Activated CD8-positive, alpha-beta T cell treated with anti-CD3 and anti-CD28 coated beads for 36 hours (primary cell): ENCODE data around the gene P2RX4. TPM values are rescaled to one million over a fixed set of nuclear protein-coding genes. Genes with fewer than 3 reads are reported as not detected.

Source experiments
- ATAC-seq: fragments of 200-7000 bp; cut with Tn5 transposase; one replicate; pipeline ENCODE4 v1.10.0; 2021; ENCODE audit warnings: mild to moderate bottlenecking, moderate library complexity
- CTCF ChIA-PET: fragments of 350-600 bp; sonication (Branson Sonifier 250); formaldehyde crosslinking; loops from one replicate; lab custom pipeline; 2021; ENCODE audit warnings: antibody characterized with exemption; lab: Charles Lee
- POLR2A ChIA-PET: fragments of 350-600 bp; sonication (Branson Sonifier 250); formaldehyde crosslinking; loops from one replicate; lab custom pipeline; 2021; ENCODE audit warnings: antibody characterized with exemption; lab: Charles Lee
- DNase-seq: peaks from one replicate; pipeline ENCODE4 v3.0.0-alpha.2; 2020
- H3K27ac Mint-ChIP-seq: one replicate; pipeline ENCODE4 v1.8.0; 2021; ENCODE audit warnings: mild to moderate bottlenecking, mixed read lengths
- H3K27me3 Mint-ChIP-seq: one replicate; pipeline ENCODE4 v1.8.0; 2021; ENCODE audit warnings: mixed read lengths
- H3K36me3 Mint-ChIP-seq: one replicate; pipeline ENCODE4 v1.8.0; 2021; ENCODE audit warnings: low read depth, mixed read lengths
- H3K4me1 Mint-ChIP-seq: one replicate; pipeline ENCODE4 v1.8.0; 2021; ENCODE audit warnings: low read depth, mixed read lengths
- H3K4me3 Mint-ChIP-seq: one replicate; pipeline ENCODE4 v1.8.0; 2021; ENCODE audit warnings: mild to moderate bottlenecking, moderate library complexity, mixed read lengths
- H3K9me3 Mint-ChIP-seq: one replicate; pipeline ENCODE4 v1.8.0; 2021; ENCODE audit warnings: mixed read lengths
- CTCF ChIP-seq: fragments of 200-600 bp; IDR thresholded peaks from one replicate; pipeline ENCODE4 v1.8.0; 2022; ENCODE audit warnings: antibody characterized with exemption, mild to moderate bottlenecking
- intact Hi-C: fragments of 100-400 bp; cut with micrococcal nuclease; formaldehyde crosslinking; loops from one replicate; pipeline ENCODE4 v1.10.0; 2022
- total RNA-seq, 2 experiments: library from RNA; stranded (reverse); gene quantifications; one replicate each; pipeline ENCODE4 v1.2.3, GENCODE V29; 2021

P2RX4 gene
- total RNA-seq, 2 experiments from 2014 or later = 12.2 to 15.1 TPM

GRCh38 chr12:121184425-121184824, 25.5 kb upstream of the P2RX4 start:
- no peak overlapping the region for H3K4me3 Mint-ChIP-seq
- H3K9me3 Mint-ChIP-seq = peaks cover 3% of the 10 kb centered on the region
- H3K27ac Mint-ChIP-seq = no peak overlapping the region
- H3K4me1 Mint-ChIP-seq = peaks cover 4% of the 10 kb centered on the region
- no peaks in the 10 kb centered on the region for H3K27me3 Mint-ChIP-seq
- intact Hi-C loops = no loop called here
- ChIA-PET CTCF (no interaction called here), POLR2A (no interaction called here)
- ATAC-seq (no peak), DNase-seq (no peak)
- TF ChIP-seq CTCF = no peak
- peaks cover 9% of the 10 kb centered on the region for H3K36me3 Mint-ChIP-seq

GRCh38 chr12:121184984-121185889, 24.7 kb upstream of the P2RX4 start:
- no peak for TF ChIP-seq CTCF
- ChIA-PET CTCF (no interaction called here), POLR2A (no interaction called here)
- DNase-seq (no peak), ATAC-seq (no peak)
- peaks cover 4% of the 10 kb centered on the region for H3K4me1 Mint-ChIP-seq
- no peak overlapping the region for H3K4me3 Mint-ChIP-seq
- peaks cover 6% of the 10 kb centered on the region for H3K36me3 Mint-ChIP-seq
- H3K27ac Mint-ChIP-seq = no peak overlapping the region
- H3K9me3 Mint-ChIP-seq = peaks cover 3% of the 10 kb centered on the region
- H3K27me3 Mint-ChIP-seq = no peaks in the 10 kb centered on the region
- intact Hi-C loops = no loop called here

- intact Hi-C loops = no loop called here
- ATAC-seq = no peak
- Mint-ChIP-seq H3K27ac (no peak overlapping the region), H3K36me3 (peaks cover 4% of the 10 kb centered on the region), H3K27me3 (no peaks in the 10 kb centered on the region), H3K4me3 (no peak overlapping the region), H3K9me3 (peaks cover 3% of the 10 kb centered on the region), H3K4me1 (peaks cover 7% of the 10 kb centered on the region)
- ChIA-PET CTCF (interaction anchor here (1.1 kb wide), 1 partner anchor 32 kb away, joined by 3 read pairs; no protein-coding TSS in a partner anchor), POLR2A (interaction anchor here (0.6 kb wide), 1 partner anchor 374 kb away, joined by 3 read pairs; no protein-coding TSS in a partner anchor)
- no peak for TF ChIP-seq CTCF
- DNase-seq = no peak
Measured at GRCh38 chr12:121186826-121187225, 23.1 kb upstream of the P2RX4 start.

GRCh38 chr12:121187501-121187900, 22.4 kb upstream of the P2RX4 start:
- H3K4me1 Mint-ChIP-seq = peaks cover 3% of the 10 kb centered on the region
- no peak overlapping the region for H3K27ac Mint-ChIP-seq
- H3K27me3 Mint-ChIP-seq = no peaks in the 10 kb centered on the region
- H3K4me3 Mint-ChIP-seq = no peak overlapping the region
- ATAC-seq (no peak), DNase-seq (no peak)
- TF ChIP-seq CTCF = no peak
- no peaks in the 10 kb centered on the region for H3K36me3 Mint-ChIP-seq
- ChIA-PET CTCF (interaction anchor here (1.1 kb wide), 1 partner anchor 33 kb away, joined by 3 read pairs; no protein-coding TSS in a partner anchor), POLR2A (interaction anchor here (0.6 kb wide), 1 partner anchor 375 kb away, joined by 3 read pairs; no protein-coding TSS in a partner anchor)
- intact Hi-C loops = no loop called here
- H3K9me3 Mint-ChIP-seq = no peaks in the 10 kb centered on the region

- peaks cover 3% of the 10 kb centered on the region for H3K4me1 Mint-ChIP-seq
- TF ChIP-seq CTCF = no peak
- ATAC-seq = no peak
- no peaks in the 10 kb centered on the region for H3K36me3 Mint-ChIP-seq
- H3K27ac Mint-ChIP-seq = no peak overlapping the region
- no peaks in the 10 kb centered on the region for H3K27me3 Mint-ChIP-seq
- intact Hi-C loops = no loop called here
- CTCF ChIA-PET = no interaction called here
- DNase-seq = no peak
- H3K9me3 Mint-ChIP-seq = no peaks in the 10 kb centered on the region
- no peak overlapping the region for H3K4me3 Mint-ChIP-seq
- POLR2A ChIA-PET = no interaction called here
Measured at GRCh38 chr12:121188227-121188626, 21.7 kb upstream of the P2RX4 start.
